Measurements from ENCODE around the gene CKAP5.
A peak's percentile ranks its signal among the peaks of the same experiment; 100 is the strongest.

CKAP5 gene

GRCh38 chr11:46766656-46767055 lies 79.4 kb downstream of the CKAP5 start:
- DNase-seq (ENCODE audit: low read depth in 2 of 2), result no peak

- no peak for DNase-seq (ENCODE audit: low read depth in 2 of 2)
Measured at GRCh38 chr11:46762248-46762647, 83.8 kb downstream of the CKAP5 start.

- no peak for DNase-seq (ENCODE audit: low read depth in 2 of 2)
Measured at GRCh38 chr11:46761807-46762206, 84.3 kb downstream of the CKAP5 start.

DNA sequence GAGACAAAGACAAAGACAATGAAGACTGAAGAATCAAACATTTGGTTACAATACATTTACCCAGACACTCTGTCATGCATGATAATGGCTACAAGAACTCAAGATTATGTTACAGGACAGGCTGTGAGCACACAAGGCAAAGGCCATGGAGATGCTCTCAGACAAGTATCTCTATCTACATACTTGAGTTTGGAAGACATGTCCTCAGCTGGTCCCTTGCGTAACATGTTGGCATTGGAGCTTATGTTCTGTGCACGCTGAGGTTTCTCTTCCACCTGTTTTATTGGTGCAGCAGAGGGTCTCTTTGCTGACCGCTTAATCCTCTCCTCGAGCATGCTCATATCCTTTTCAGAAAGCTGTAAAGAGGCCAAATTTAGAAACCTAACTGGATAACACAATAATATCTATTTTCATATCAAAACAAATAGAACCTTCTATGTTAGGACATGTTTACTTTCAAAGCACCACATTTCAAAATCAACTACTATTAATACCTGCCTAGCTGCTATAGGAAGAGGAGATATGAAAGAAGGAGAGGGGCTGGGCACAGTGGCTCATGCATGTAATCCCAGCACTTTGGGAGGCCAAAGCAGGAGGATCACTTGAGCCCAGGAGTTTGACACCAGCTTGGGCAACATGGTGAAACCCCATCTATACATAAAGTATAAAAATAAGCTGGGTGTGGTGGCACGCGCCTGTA lies 85.5 kb downstream of the CKAP5 start:
- DNase-seq (ENCODE audit: low read depth in 2 of 2), result no peak

- DNase-seq (ENCODE audit: low read depth in 2 of 2), result no peak
Measured at GRCh38 chr11:46759196-46759595, 86.9 kb downstream of the CKAP5 start.

DNA sequence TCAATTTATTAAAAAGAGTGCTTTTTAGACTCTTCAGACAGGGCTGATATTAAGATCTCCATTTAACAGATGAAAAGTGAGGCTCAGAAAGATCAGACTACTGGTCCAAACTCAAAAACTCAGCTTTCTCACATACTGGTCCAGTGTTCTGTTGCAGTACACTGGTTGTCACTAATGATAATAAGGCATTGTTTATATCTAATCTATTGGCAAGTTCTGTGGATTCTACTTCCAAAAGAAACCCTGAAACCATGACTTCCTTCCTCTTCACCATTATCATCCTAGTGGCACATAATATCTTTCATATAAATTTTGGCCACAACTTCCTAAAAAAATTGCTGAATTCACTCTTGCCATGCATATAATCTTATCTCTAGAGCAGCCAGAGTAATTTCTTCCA lies 90.1 kb downstream of the CKAP5 start:
- no peak for DNase-seq (ENCODE audit: low read depth in 2 of 2)

- no peak for DNase-seq (ENCODE audit: low read depth in 2 of 2)
Measured at GRCh38 chr11:46747150-46747549, 98.9 kb downstream of the CKAP5 start.

DNA sequence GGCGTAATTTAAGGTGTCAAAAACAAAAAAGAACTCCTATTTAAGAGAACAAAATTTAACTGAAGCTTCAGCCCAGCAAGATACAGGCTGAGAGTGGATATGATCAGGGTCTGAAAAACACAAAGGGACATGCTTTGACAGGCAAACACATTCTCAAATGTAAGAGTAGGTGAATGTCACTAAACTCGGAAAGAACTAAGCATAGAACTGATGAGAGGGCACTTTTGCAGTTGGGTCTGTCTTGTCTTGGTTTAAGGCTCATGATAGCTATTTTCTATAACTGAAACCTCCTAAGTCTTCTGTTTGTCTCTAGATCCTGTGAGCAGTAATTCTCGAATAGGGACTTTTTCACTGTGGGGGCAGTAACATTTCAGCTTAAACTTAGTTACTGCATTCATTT lies 100.1 kb downstream of the CKAP5 start:
- DNase-seq (ENCODE audit: low read depth in 2 of 2), result no peak

GRCh38 chr11:46745328-46745727 lies 100.8 kb downstream of the CKAP5 start:
- DNase-seq (ENCODE audit: low read depth in 2 of 2), result no peak

DNA sequence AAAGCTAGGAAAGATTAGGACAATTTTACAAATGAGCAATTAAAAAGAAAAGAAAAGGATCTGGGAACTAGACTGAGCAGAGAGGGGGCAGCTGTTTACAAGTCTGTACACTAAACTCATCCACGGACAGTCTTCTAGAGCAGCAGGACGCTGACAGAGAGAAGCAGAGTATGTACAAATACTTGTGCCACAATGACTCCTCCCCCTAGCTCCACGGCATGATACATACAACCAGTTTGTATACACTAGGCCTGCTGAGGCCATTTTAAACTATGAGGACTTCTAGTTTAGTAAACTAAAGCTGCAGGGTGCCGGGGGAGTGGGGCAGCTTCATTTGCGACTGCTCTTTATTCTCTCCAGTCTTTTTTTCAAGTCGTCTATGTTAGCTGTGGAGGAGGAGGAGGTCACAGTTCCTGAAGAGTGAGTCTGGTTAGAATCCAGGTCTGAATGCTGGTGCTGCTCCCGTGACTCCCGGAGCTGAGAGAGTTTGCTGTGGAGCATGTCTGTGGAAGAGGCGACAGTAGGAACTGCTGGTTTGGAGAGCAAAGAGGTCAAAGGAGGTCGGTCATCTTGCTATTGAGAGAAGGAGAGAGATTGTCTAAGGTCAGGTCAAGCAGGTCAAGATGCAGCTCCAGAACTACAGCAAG lies 102.3 kb downstream of the CKAP5 start:
- DNase-seq (ENCODE audit: low read depth in 2 of 2), result no peak

DNA sequence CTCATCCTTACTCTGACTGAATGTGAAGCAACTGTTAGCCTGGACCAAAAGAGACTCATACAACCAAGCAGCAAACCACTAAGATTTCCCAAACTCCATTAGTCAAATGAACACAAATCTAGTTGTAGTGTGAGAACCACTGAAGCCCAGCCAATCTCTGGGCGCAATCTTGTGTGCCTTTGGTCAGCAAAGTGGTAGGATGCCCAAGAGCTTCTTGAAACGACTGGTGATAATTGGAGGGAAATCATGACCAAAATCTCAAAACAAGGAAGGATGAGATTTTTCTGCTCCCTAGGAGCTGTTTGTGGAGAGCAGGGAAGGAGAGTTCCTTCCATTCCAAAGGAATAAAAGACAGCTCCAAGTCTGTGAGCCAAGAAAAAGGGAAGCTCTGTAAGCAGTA lies 103.0 kb downstream of the CKAP5 start:
- DNase-seq (ENCODE audit: low read depth in 2 of 2), result no peak

GRCh38 chr11:46741600-46742484 lies 104.2 kb downstream of the CKAP5 start:
- DNase-seq (ENCODE audit: low read depth in 2 of 2), result no peak

DNA sequence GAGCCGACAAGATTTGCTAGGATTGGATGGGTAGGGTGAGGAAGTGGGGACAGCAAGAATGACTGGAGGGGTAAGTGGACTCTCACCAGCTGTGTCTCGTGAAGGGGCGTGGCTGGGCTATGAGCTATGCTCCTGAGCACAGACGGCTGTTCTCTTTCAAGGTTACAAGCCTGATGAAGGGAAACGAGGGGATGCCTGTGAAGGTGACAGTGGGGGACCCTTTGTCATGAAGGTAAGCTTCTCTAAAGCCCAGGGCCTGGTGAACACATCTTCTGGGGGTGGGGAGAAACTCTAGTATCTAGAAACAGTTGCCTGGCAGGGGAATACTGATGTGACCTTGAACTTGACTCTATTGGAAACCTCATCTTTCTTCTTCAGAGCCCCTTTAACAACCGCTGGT lies 107.2 kb downstream of the CKAP5 start:
- no peak for DNase-seq (ENCODE audit: low read depth in 2 of 2)

DNA sequence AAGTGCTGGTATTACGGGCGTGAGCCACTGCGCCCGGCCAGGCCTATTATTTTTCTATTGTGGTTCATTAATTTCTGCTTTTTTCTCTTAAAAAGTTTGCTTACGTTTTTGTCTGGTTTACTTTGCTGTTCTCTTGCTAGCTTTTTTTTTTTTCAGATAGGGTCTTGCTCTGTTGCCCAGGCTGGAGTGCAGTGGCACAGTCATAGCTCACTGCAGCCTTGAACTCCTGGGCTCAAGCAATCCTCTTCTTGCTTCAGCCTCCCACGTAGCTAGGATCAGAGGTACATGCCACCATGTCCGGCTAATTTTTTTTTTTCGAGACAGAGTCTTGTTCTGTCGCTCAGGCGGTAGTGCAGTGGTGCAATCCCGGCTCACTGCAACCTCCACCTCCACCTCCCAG lies 108.4 kb downstream of the CKAP5 start:
- DNase-seq (ENCODE audit: low read depth in 2 of 2), result no peak

DNA sequence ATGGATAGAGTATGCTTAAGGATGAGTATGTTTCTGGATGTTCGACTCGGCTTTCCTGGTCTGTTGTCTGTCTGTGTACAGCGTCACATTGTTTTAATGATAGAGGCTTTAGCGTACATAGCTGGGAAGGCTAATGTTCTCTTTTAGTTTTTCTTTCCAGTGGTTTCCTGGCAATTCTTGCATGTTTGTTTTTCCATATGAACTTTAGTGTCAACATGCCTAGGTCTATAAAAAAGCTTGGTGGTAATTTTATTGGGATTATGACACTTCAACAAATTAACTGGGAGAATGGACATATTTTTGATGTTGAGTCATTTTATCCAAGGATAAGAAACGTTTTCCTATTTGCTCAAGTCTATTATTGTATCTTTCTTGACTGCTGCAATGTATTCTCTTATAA lies 109.5 kb downstream of the CKAP5 start:
- peak in 1 of 2 experiments; percentile 10 for DNase-seq (ENCODE audit: low read depth in 2 of 2)

GRCh38 chr11:46736146-46736545 lies 109.9 kb downstream of the CKAP5 start:
- DNase-seq (ENCODE audit: low read depth in 2 of 2), result no peak

GRCh38 chr11:46733234-46733633 lies 112.8 kb downstream of the CKAP5 start:
- DNase-seq (ENCODE audit: low read depth in 2 of 2), result no peak

GRCh38 chr11:46731545-46731944 lies 114.5 kb downstream of the CKAP5 start:
- DNase-seq (ENCODE audit: low read depth in 2 of 2), result no peak

DNA sequence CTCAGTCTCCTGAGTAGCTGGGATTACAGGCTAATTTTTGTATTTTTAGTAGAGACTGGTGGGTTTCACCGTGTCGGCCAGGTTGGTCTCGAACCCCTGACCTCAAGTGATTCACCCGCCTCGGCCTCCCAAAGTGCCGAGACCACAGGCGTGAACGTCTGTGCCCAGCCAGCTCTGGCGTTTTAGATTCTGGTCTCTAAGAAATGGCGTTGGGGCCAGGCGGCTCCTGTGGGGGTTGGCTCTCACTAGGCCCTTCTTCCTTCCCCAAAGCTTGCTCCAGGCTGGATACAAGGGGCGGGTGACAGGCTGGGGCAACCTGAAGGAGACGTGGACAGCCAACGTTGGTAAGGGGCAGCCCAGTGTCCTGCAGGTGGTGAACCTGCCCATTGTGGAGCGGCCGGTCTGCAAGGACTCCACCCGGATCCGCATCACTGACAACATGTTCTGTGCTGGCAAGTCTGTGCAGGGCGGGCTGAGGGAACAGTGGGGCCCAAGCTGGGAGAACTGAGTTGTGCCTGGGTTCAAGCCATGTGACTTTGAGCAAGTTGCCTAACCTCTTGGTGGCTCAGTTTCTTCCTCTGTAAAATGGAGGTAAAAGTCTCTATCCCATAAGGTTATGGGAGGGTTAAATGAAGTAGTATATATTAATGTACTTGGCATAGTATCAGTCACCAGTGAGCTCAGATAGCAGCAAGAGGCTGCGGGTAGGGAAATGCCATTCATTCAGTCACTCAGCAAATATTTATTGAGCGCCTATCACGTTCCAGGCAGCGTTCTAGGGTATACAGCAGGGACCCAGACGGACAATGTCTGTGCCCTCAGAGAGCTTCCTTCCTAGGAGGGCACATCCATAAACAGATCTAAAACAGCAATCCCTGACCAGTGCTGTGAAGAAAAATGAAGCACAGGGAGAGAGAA lies 116.7 kb downstream of the CKAP5 start:
- no peak for DNase-seq (ENCODE audit: low read depth in 2 of 2)

- DNase-seq (ENCODE audit: low read depth in 2 of 2), result no peak
Measured at GRCh38 chr11:46728659-46729040, 117.4 kb downstream of the CKAP5 start.

- DNase-seq (ENCODE audit: low read depth in 2 of 2), result no peak
Measured at GRCh38 chr11:46727952-46728658, 118.0 kb downstream of the CKAP5 start.

Measured in fibroblast of skin of left biceps (primary cell).